ENCODE results near the gene ISG15.

DNA sequence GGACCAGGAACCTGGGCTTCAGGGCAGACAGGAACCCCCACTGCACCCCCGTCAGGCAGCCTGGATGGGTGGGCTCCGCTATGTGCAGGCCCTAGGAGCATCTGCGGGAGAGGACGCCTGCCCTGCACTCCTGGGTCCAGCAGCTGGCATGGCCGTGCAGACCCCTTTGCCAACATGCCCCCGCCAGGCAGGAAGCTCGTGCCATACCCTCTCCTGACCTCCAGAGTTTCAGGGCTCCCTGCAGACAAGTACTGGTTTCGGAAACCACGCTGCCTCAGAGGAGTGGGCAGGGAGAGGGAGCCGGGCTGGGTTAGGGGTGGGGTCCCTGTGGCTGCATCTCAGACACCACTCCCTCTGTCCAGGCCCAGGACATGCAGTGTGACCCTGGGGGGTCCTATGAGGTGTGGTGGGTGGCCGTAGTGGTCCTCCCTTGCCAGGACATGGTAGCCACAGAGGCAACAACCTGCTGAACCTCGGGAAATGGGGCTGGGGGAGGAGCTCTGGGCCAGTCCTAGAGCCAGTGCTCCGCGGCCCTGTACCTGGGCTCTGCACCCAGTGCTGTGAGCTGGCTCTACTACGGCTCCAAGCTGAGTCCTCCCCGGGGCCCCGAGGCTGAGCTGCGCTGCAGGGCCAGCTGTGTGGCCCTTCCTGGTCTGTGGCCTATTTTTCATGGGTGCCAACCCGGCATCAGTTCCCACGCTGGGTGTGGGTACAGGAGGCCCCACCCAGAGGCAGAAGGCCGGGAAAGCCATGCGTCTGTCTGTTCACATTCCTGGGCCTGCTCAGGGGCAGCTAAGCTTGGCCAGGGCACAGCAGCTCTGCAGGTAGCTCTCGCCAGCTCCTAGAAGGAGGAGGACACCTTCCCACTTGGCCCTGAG lies 45.6 kb upstream of the ISG15 start:
- TF ChIP-seq RAD21 (IDR thresholded peaks at IDR 0.05; ENCODE audit: low read depth) (no peak), EGR1 (IDR thresholded peaks at IDR 0.05; ENCODE audit: low read depth) (no peak), EZH2 (IDR thresholded peaks at IDR 0.05) (no peak), REST (IDR thresholded peaks at IDR 0.05; ENCODE audit: low read depth) (no peak), JUND (IDR thresholded peaks at IDR 0.05) (no peak), POLR2A (IDR thresholded peaks at IDR 0.05; ENCODE audit: borderline replicate concordance, extremely low read depth, insufficient read depth, insufficient read length) (no peak), POLR2AphosphoS5 (IDR thresholded peaks at IDR 0.05; ENCODE audit: low read depth, low read length) (no peak), YY1 (IDR thresholded peaks at IDR 0.05; ENCODE audit: extremely low read depth, insufficient replicate concordance, low read depth, low read length) (no peak), MAX (IDR thresholded peaks at IDR 0.05) (no peak), ZFX (IDR thresholded peaks at IDR 0.05) (no peak)
- TF ChIP-seq, protein P1, sequence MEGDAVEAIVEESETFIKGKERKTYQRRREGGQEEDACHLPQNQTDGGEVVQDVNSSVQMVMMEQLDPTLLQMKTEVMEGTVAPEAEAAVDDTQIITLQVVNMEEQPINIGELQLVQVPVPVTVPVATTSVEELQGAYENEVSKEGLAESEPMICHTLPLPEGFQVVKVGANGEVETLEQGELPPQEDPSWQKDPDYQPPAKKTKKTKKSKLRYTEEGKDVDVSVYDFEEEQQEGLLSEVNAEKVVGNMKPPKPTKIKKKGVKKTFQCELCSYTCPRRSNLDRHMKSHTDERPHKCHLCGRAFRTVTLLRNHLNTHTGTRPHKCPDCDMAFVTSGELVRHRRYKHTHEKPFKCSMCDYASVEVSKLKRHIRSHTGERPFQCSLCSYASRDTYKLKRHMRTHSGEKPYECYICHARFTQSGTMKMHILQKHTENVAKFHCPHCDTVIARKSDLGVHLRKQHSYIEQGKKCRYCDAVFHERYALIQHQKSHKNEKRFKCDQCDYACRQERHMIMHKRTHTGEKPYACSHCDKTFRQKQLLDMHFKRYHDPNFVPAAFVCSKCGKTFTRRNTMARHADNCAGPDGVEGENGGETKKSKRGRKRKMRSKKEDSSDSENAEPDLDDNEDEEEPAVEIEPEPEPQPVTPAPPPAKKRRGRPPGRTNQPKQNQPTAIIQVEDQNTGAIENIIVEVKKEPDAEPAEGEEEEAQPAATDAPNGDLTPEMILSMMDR (IDR thresholded peaks at IDR 0.05 in 2 of 3, conservative IDR thresholded peaks at IDR 0.05 in 1 of 3; ENCODE audit: borderline replicate concordance in 1 of 3, insufficient read depth in 1 of 3, low read depth in 2 of 3, low read length in 2 of 3), result no peak
